ENCODE results near the gene GET3. TPM values are rescaled to one million over a fixed set of nuclear protein-coding genes. Genes with fewer than 3 reads are reported as not detected.

Gene GET3
- total and polyA plus RNA-seq, 2 donors (not counting 1 experiment from before 2014, with no cell fraction given), result 37.2 to 61.7 TPM

DNA sequence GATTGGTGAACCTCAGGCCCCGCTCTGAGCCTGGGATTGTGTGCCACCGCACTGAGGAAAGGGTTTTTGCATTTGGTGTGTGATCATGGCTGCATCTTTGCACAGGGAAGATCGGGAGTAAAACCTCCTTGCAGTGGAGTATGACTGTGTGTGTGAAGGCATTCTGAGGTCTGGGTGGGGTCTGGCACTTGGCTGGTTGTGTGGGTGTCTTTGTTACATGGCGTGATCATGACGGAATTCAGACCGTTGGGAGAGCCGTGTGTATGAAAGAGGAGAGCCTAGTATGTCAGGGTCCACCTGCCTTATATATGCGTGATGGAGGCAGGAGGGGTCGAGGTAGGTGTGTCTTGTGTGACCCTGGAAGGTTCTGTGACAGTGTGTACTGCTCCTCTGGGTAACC is 13.6 kb downstream of the GET3 start:
- no peak overlapping the region for H3K27ac Mint-ChIP-seq
- peaks cover 0 to 22% (median 2%) of the 10 kb centered on the region in 4 experiments for H3K27me3 ChIP-seq (replicated peaks in 1 of 4; ENCODE audit: control extremely low read depth in 1 of 4, control insufficient read depth in 3 of 4, insufficient read depth in 4 of 4, low read length in 3 of 4)

DNA sequence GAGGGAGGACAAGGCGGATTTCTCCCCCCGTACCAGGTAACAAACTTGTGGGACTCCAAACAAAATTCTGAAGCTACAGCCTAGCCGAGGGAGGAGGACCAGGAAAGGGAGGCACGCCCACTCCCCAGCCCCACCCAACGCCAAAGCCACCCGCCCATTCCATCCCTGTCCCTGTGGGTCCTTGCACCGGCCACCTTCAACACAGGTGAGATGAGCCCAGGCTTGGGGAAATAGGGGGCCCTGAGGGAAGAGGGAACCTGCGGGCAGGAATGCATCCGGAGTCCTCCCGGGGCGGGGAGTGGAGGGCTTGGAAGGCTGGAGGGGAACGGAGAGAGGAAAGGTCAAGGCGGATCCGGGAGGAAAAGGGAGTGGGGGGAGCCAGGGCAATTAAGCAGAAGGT is 14.3 kb downstream of the GET3 start, which contains the start of gene BEST2:
BEST2 (plus strand) TSS at position 157 of the 400 bp plus-strand sequence. CDS start 802 bp downstream, outside the sequence.
- no peak within 1 kb of the TSS for H2AFZ ChIP-seq (ENCODE audit: insufficient read depth, low read depth, low read length, poor library complexity, severe bottlenecking)
- ATAC-seq (ENCODE audit: low read depth) (no peak), DNase-seq (no peak)
- peaks cover 4% of the 10 kb centered on the region for H3K9me3 Mint-ChIP-seq (ENCODE audit: insufficient read depth)
- no peak within 1 kb of the TSS for H3K4me3 Mint-ChIP-seq
- no peak within 1 kb of the TSS for H3K27ac ChIP-seq (ENCODE audit: low read length in 2 of 2)
- peaks cover 0 to 29% (median 4%) of the 10 kb centered on the region in 4 experiments for H3K27me3 ChIP-seq (replicated peaks in 1 of 4; ENCODE audit: control extremely low read depth in 1 of 4, control insufficient read depth in 3 of 4, insufficient read depth in 4 of 4, low read length in 3 of 4)
- WGBS (ENCODE audit: insufficient coverage), result 68% methylated on average over 10 of the region's 14 CpGs
- no peak for TF ChIP-seq EZH2 (IDR thresholded peaks at IDR 0.05; ENCODE audit: borderline replicate concordance, insufficient read depth, low read depth, low read length, poor library complexity, severe bottlenecking)
- TF ChIP-seq, protein P1, sequence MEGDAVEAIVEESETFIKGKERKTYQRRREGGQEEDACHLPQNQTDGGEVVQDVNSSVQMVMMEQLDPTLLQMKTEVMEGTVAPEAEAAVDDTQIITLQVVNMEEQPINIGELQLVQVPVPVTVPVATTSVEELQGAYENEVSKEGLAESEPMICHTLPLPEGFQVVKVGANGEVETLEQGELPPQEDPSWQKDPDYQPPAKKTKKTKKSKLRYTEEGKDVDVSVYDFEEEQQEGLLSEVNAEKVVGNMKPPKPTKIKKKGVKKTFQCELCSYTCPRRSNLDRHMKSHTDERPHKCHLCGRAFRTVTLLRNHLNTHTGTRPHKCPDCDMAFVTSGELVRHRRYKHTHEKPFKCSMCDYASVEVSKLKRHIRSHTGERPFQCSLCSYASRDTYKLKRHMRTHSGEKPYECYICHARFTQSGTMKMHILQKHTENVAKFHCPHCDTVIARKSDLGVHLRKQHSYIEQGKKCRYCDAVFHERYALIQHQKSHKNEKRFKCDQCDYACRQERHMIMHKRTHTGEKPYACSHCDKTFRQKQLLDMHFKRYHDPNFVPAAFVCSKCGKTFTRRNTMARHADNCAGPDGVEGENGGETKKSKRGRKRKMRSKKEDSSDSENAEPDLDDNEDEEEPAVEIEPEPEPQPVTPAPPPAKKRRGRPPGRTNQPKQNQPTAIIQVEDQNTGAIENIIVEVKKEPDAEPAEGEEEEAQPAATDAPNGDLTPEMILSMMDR (IDR thresholded peaks at IDR 0.05), result no peak
- no peaks in the 10 kb centered on the region for H4K20me1 ChIP-seq (ENCODE audit: control insufficient read depth, insufficient read depth, low read length, poor library complexity, severe bottlenecking)
- peaks cover 4% of the 10 kb centered on the region for H3K4me1 Mint-ChIP-seq
- no peak within 1 kb of the TSS for H3K4me2 ChIP-seq (replicated peaks; ENCODE audit: low read depth, low read length, poor library complexity, severe bottlenecking)
- H3K4me3 ChIP-seq (ENCODE audit: control extremely low read depth in 1 of 5, extremely low read depth in 1 of 5, insufficient read depth in 1 of 5, low read depth in 2 of 5, low read length in 4 of 5), result no peak within 1 kb of the TSS
- H3K9me3 ChIP-seq (ENCODE audit: control extremely low read depth in 1 of 3, control insufficient read depth in 2 of 3, insufficient read depth in 1 of 3, low read length in 2 of 3), result peaks cover 0 to 15% (median 5%) of the 10 kb centered on the region in 3 donors
- H3K27ac Mint-ChIP-seq, result no peak within 1 kb of the TSS
- ChIA-PET CTCF (interaction anchor here (2.9 to 21.3 kb wide), 2 partner anchors 10 to 97 kb away, joined by 13 to 353 read pairs; no protein-coding TSS in a partner anchor), POLR2A (no interaction called here)
- H3K27me3 Mint-ChIP-seq, result peaks cover 33% of the 10 kb centered on the region
- H3K9ac ChIP-seq (ENCODE audit: low read length), result no peak within 1 kb of the TSS
- intact Hi-C loops (cut with micrococcal nuclease), result no loop called here
- peaks cover 5 to 7% of the 10 kb centered on the region in 2 donors for H3K4me1 ChIP-seq (ENCODE audit: control insufficient read depth in 2 of 2, insufficient read depth in 2 of 2, low read length in 2 of 2)
- H3K79me2 ChIP-seq (ENCODE audit: control insufficient read depth, insufficient read depth, low read length), result no peaks in the 10 kb centered on the region
- H3K36me3 ChIP-seq (replicated peaks in 1 of 2; ENCODE audit: control extremely low read depth in 1 of 2, control insufficient read depth in 1 of 2, extremely low read depth in 1 of 2, insufficient read depth in 2 of 2, low read length in 1 of 2), result peaks cover 0 to 13% of the 10 kb centered on the region in 2 experiments

More for the DNA sequence above, 13.6 kb downstream of the GET3 start:
- DNase-seq (no peak), ATAC-seq (ENCODE audit: low read depth) (no peak)
- no peak for TF ChIP-seq EZH2 (IDR thresholded peaks at IDR 0.05; ENCODE audit: borderline replicate concordance, insufficient read depth, low read depth, low read length, poor library complexity, severe bottlenecking)
- TF ChIP-seq, protein P1 (IDR thresholded peaks at IDR 0.05), result no peak
- peaks cover 4% of the 10 kb centered on the region for H3K4me1 Mint-ChIP-seq
- Histone ChIP-seq H3K9ac (ENCODE audit: low read length) (no peak overlapping the region), H3K4me1 (ENCODE audit: control insufficient read depth in 2 of 2, insufficient read depth in 2 of 2, low read length in 2 of 2) (peaks cover 5 to 7% of the 10 kb centered on the region in 2 donors), H3K79me2 (ENCODE audit: control insufficient read depth, insufficient read depth, low read length) (no peaks in the 10 kb centered on the region), H4K20me1 (ENCODE audit: control insufficient read depth, insufficient read depth, low read length, poor library complexity, severe bottlenecking) (no peaks in the 10 kb centered on the region), H3K27ac (ENCODE audit: low read length in 2 of 2) (no peak overlapping the region), H3K36me3 (replicated peaks in 1 of 2; ENCODE audit: control extremely low read depth in 1 of 2, control insufficient read depth in 1 of 2, extremely low read depth in 1 of 2, insufficient read depth in 2 of 2, low read length in 1 of 2) (peaks cover 0 to 15% of the 10 kb centered on the region in 2 experiments), H3K4me2 (replicated peaks; ENCODE audit: low read depth, low read length, poor library complexity, severe bottlenecking) (no peak overlapping the region), H2AFZ (ENCODE audit: insufficient read depth, low read depth, low read length, poor library complexity, severe bottlenecking) (no peak overlapping the region), H3K9me3 (ENCODE audit: control extremely low read depth in 1 of 3, control insufficient read depth in 2 of 3, insufficient read depth in 1 of 3, low read length in 2 of 3) (peaks cover 0 to 15% (median 5%) of the 10 kb centered on the region in 3 donors), H3K4me3 (ENCODE audit: control extremely low read depth in 1 of 5, extremely low read depth in 1 of 5, insufficient read depth in 1 of 5, low read depth in 2 of 5, low read length in 4 of 5) (no peak overlapping the region)
- 76% methylated on average over 9 of the region's 9 CpGs for WGBS (ENCODE audit: insufficient coverage)
- ChIA-PET POLR2A (no interaction called here), CTCF (interaction anchor here (2.9 to 21.3 kb wide), 2 partner anchors 11 to 98 kb away, joined by 13 to 353 read pairs; no protein-coding TSS in a partner anchor)
- peaks cover 4% of the 10 kb centered on the region for H3K9me3 Mint-ChIP-seq (ENCODE audit: insufficient read depth)
- peaks cover 29% of the 10 kb centered on the region for H3K27me3 Mint-ChIP-seq
- intact Hi-C loops (cut with micrococcal nuclease), result no loop called here
- H3K4me3 Mint-ChIP-seq, result no peak overlapping the region
